Suprapubic skin (tissue), 4 donors: ENCODE results near the gene C1QTNF2. TPM values are rescaled to one million over a fixed set of nuclear protein-coding genes. Genes with fewer than 3 reads are reported as not detected.

Source experiments
- DNase-seq, 2 donors: peaks; one replicate each; pipeline ENCODE4 v3.0.0-alpha.2; 2019; ENCODE audit warnings: low spot score in 2 of 2
- H3K27ac ChIP-seq: fragments of 200-600 bp; sonication (generic); one replicate; pipeline ENCODE4 v1.5.1; 2019
- H3K27me3 ChIP-seq: fragments of 200-600 bp; sonication (generic); one replicate; pipeline ENCODE4 v1.5.1; 2019
- H3K36me3 ChIP-seq: fragments of 200-600 bp; sonication (generic); one replicate; pipeline ENCODE4 v1.5.1; 2019
- H3K4me1 ChIP-seq: fragments of 200-600 bp; sonication (generic); one replicate; pipeline ENCODE4 v1.5.1; 2019
- H3K4me3 ChIP-seq: fragments of 200-600 bp; sonication (generic); one replicate; pipeline ENCODE4 v1.5.1; 2019; ENCODE audit warnings: mild to moderate bottlenecking
- H3K9me3 ChIP-seq: fragments of 200-600 bp; sonication (generic); one replicate; pipeline ENCODE4 v1.5.1; 2019
- CTCF ChIP-seq, 2 donors: fragments of 200-600 bp in 1 of 2; fragments of 450-650 bp in 1 of 2; sonication (generic) in 1 of 2; IDR thresholded peaks; one replicate each; pipeline ENCODE4 v1.5.1; 2016 to 2019; ENCODE audit warnings: antibody characterized with exemption in 2 of 2, mild to moderate bottlenecking in 1 of 2, moderate library complexity in 1 of 2
- EP300 ChIP-seq: sonication (generic); formaldehyde crosslinking; IDR thresholded peaks from one replicate; pipeline ENCODE4 v1.6.1; 2017; ENCODE audit warnings: antibody characterized with exemption
- POLR2A ChIP-seq, 2 donors: fragments of 450-650 bp; IDR thresholded peaks; one replicate each; pipeline ENCODE4 v1.6.1; 2017; ENCODE audit warnings: antibody characterized with exemption in 2 of 2, mild to moderate bottlenecking in 2 of 2, moderate library complexity in 2 of 2
- POLR2AphosphoS5 ChIP-seq, 3 donors: sonication (generic); formaldehyde crosslinking; IDR thresholded peaks; one replicate each; pipeline ENCODE4 v1.6.1; 2017; ENCODE audit warnings: antibody characterized with exemption in 3 of 3
- WGBS: methylation state at CpG from one replicate; pipeline ENCODE4 v1.1.5; 2018; 5-methylcytosine and 5-hydroxymethylcytosine counted together
- total RNA-seq, 4 donors: library from RNA; depleted of rRNA; stranded (reverse); fragments of >200 nt; gene quantifications; one replicate each; pipeline ENCODE4 v1.1.0, GENCODE V29; 2016

C1QTNF2 gene
- total RNA-seq, 4 donors from 2014 or later, result 0.21 to 0.23 TPM; not detected in 2

DNA sequence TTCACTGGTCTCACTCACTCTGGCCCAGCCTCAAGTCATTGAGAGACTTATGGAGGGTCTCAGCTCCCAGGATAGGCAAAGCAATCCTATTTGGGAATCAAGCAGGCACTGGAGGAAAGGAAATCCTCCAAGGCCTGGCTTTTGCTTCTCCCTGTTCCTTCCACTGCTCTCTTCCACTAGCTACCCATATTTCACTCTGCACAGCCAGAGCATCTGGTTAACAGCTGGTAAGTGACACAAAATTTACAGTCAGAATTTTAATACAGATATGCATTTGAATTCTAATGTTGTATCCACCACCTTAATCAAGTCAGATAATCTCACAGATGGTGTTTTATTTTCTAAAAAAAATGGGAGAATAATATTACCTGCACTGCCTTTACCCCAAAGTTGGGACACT, 868 bp upstream of the C1QTNF2 start:
- H3K27ac ChIP-seq, result no peak overlapping the region
- DNase-seq, result no peak
- peaks cover 18% of the 10 kb centered on the region for H3K4me1 ChIP-seq
- no peaks in the 10 kb centered on the region for H3K9me3 ChIP-seq
- H3K36me3 ChIP-seq, result no peaks in the 10 kb centered on the region
- H3K4me3 ChIP-seq, result no peak overlapping the region
- no peaks in the 10 kb centered on the region for H3K27me3 ChIP-seq
- TF ChIP-seq POLR2AphosphoS5 (IDR thresholded peaks at IDR 0.05), result no peak
- no peak for TF ChIP-seq EP300
- TF ChIP-seq POLR2A (IDR thresholded peaks at IDR 0.05), result no peak
- TF ChIP-seq CTCF (IDR thresholded peaks at IDR 0.05), result no peak

DNA sequence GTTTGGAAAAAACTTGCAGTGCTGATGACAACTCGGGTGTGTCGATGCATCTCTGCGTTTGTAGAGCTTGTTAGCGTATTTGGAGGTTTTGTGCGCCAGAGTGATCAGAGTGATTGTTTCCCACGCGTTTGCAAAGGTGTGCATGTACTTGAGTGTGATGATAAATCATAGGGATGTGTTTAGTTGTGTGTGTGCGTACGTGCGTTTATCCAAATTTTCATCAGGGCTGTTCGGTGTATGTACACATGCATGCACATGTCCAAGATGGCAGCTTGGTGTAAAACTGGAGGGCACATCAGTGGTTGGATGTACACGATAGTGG, 248 bp upstream of the C1QTNF2 start:
- H3K4me1 ChIP-seq, result peaks cover 18% of the 10 kb centered on the region
- 21% methylated on average over 12 of the region's 12 CpGs for WGBS
- no peaks in the 10 kb centered on the region for H3K9me3 ChIP-seq
- peak overlapping the region; percentile 78 for H3K27ac ChIP-seq
- no peaks in the 10 kb centered on the region for H3K27me3 ChIP-seq
- peak overlapping the region; percentile 74 for H3K4me3 ChIP-seq
- no peaks in the 10 kb centered on the region for H3K36me3 ChIP-seq
- TF ChIP-seq CTCF (IDR thresholded peaks at IDR 0.05) (no peak), EP300 (no peak), POLR2A (IDR thresholded peaks at IDR 0.05) (no peak), POLR2AphosphoS5 (IDR thresholded peaks at IDR 0.05) (no peak)
- DNase-seq, result no peak

- Histone ChIP-seq H3K9me3 (no peaks in the 10 kb centered on the region), H3K4me1 (peaks cover 27% of the 10 kb centered on the region), H3K4me3 (no peak overlapping the region), H3K27me3 (no peaks in the 10 kb centered on the region), H3K27ac (no peak overlapping the region), H3K36me3 (no peaks in the 10 kb centered on the region)
- WGBS, result 85% methylated on average over 3 of the region's 3 CpGs
- TF ChIP-seq POLR2A (IDR thresholded peaks at IDR 0.05), result no peak
- TF ChIP-seq POLR2AphosphoS5 (IDR thresholded peaks at IDR 0.05), result no peak
- no peak for TF ChIP-seq CTCF (IDR thresholded peaks at IDR 0.05)
- TF ChIP-seq EP300, result no peak
- peak in 1 of 2 donors; percentile 48 for DNase-seq
These were observed 2.5 kb downstream of the C1QTNF2 start for GRCh38 chr5:160367885-160368284.

DNA sequence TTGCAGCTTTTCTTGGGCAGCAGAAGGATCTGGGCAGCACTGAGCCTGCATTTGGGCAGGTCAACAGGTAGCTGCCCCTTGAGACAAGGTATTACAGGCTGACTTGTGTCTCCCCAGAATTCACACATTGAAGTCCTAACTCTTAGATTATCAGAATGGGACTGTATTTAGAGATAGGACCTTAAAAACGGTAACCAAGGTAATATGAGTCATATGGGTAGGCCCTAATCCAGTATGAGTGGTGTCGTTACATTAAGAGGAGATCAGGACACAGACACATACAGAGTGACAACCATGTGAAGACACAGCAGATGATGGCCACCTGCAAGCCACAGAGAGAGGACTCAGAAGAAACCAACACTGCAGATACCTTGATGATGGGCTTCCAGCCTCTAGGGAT, 3.2 kb downstream of the C1QTNF2 start:
- Histone ChIP-seq H3K9me3 (no peaks in the 10 kb centered on the region), H3K27me3 (no peaks in the 10 kb centered on the region), H3K4me1 (peaks cover 28% of the 10 kb centered on the region), H3K4me3 (no peak overlapping the region), H3K36me3 (no peaks in the 10 kb centered on the region), H3K27ac (no peak overlapping the region)
- no peak for DNase-seq
- no peak for TF ChIP-seq POLR2AphosphoS5 (IDR thresholded peaks at IDR 0.05)
- no peak for TF ChIP-seq POLR2A (IDR thresholded peaks at IDR 0.05)
- no peak for TF ChIP-seq CTCF (IDR thresholded peaks at IDR 0.05)
- TF ChIP-seq EP300, result no peak
- 42% methylated on average over 2 of the region's 2 CpGs for WGBS

GRCh38 chr5:160366230-160366629, 4.2 kb downstream of the C1QTNF2 start:
- no peaks in the 10 kb centered on the region for H3K27me3 ChIP-seq
- H3K27ac ChIP-seq, result no peak overlapping the region
- H3K9me3 ChIP-seq, result no peaks in the 10 kb centered on the region
- TF ChIP-seq POLR2AphosphoS5 (IDR thresholded peaks at IDR 0.05) (no peak), POLR2A (IDR thresholded peaks at IDR 0.05) (no peak), CTCF (IDR thresholded peaks at IDR 0.05) (no peak), EP300 (no peak)
- no peaks in the 10 kb centered on the region for H3K36me3 ChIP-seq
- WGBS, result 89% methylated on average over 2 of the region's 2 CpGs
- no peak for DNase-seq
- H3K4me3 ChIP-seq, result no peak overlapping the region
- H3K4me1 ChIP-seq, result peaks cover 29% of the 10 kb centered on the region
